Measurements from ENCODE around the gene CTNNBL1. TPM values are rescaled to one million over a fixed set of nuclear protein-coding genes. Genes with fewer than 3 reads are reported as not detected.

The CTNNBL1 gene
- total and polyA plus RNA-seq, 2 donors (not counting 3 experiments of a cell fraction or from before 2014, with no cell fraction given) = 20.8 to 60.2 TPM

DNA sequence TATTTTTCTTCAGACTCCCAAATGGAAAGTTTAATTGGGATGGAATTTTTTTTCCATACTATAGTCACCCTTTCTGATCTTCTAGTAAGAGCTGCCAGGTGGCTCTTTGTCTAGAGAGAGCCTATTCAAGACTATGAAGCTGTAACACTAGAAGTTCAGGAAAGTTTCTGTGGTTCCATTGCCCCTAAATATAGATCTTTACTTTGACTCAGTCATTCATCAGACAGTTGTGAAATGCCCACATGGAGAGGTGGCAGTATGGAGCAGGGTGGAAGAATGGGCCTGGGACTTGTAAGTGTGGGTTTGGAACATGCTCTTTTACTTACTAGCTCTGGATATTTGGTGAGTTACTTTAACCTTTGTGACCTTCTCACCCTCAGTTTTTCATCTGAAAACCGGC is 87.8 kb downstream of the CTNNBL1 start:
- BruUV-seq (replicated peaks) = no TSS peak
- Histone ChIP-seq H3K9ac (replicated peaks; ENCODE audit: extremely low read depth, insufficient read depth, low read length) (no peak overlapping the region), H3K36me3 (ENCODE audit: control insufficient read depth in 2 of 2, extremely low read depth in 1 of 2, insufficient read depth in 2 of 2, low read length in 2 of 2) (peaks cover 0 to 5% of the 10 kb centered on the region in 2 experiments), H3K27ac (ENCODE audit: insufficient read depth, low read depth, low read length) (no peak overlapping the region), H4K20me1 (replicated peaks; ENCODE audit: control insufficient read depth, extremely low read depth, insufficient read depth, low read length) (no peaks in the 10 kb centered on the region), H3K27me3 (ENCODE audit: control insufficient read depth in 2 of 2, insufficient read depth in 2 of 2, low read length in 2 of 2) (no peaks in the 10 kb centered on the region), H3K9me1 (replicated peaks; ENCODE audit: control insufficient read depth, extremely low read depth, insufficient read depth, low read length) (no peaks in the 10 kb centered on the region), H3K79me2 (ENCODE audit: control insufficient read depth, insufficient read depth, low read length) (no peaks in the 10 kb centered on the region), H2AFZ (ENCODE audit: low read depth, low read length) (no peak overlapping the region), H3K4me3 (replicated peaks in 1 of 3; ENCODE audit: insufficient read depth in 1 of 3, low read depth in 1 of 3, low read length in 3 of 3) (no peak overlapping the region), H3K4me2 (ENCODE audit: insufficient read depth, low read length) (no peak overlapping the region), H3K4me1 (ENCODE audit: control insufficient read depth, extremely low read depth, insufficient read depth, low read length) (no peaks in the 10 kb centered on the region), H3K9me3 (replicated peaks; ENCODE audit: control insufficient read depth, insufficient read depth, low read length) (no peaks in the 10 kb centered on the region)
- DNase-seq (ENCODE audit: low read depth, low spot score) (no peak), FAIRE-seq (no peak)
- no peak for TF ChIP-seq JUN (IDR thresholded peaks at IDR 0.05; ENCODE audit: borderline replicate concordance, insufficient read depth, insufficient read length, low read depth)
- dilution Hi-C loops (cut with MboI; ENCODE audit: extremely low pct_ligation_motif_present, low sequenced_read_pairs) (no loop called here), intact Hi-C loops (cut with micrococcal nuclease) (no loop called here)
- ChIA-PET POLR2A (no interaction called here), CTCF (interaction anchor here (1.7 kb wide), 1 partner anchor 12 kb away, joined by 3 read pairs; no protein-coding TSS in a partner anchor)

DNA sequence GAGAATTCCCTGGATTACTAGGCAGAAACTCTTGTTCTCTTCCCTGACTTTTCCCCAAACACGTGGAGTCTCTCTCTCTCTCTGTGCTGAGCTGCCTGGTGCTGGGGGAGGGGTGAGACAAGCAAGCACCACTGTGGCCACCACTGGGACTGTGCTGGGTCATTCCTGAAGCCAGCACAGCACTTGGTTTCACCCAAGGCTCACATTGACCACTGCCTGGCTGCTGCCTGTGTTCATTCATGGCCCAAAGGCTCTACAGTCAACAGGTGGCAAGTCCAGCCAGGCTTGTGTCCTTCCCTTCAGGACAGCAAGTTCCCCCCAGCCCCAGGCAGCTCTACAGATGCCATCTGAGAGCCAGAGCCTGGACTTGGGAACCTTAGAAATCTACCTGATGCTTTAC is 92.2 kb downstream of the CTNNBL1 start:
- dilution Hi-C loops (cut with MboI; ENCODE audit: extremely low pct_ligation_motif_present, low sequenced_read_pairs) = no loop called here
- Histone ChIP-seq H3K9me1 (replicated peaks; ENCODE audit: control insufficient read depth, extremely low read depth, insufficient read depth, low read length) (no peaks in the 10 kb centered on the region), H2AFZ (ENCODE audit: low read depth, low read length) (no peak overlapping the region), H3K79me2 (ENCODE audit: control insufficient read depth, insufficient read depth, low read length) (no peaks in the 10 kb centered on the region), H3K9ac (replicated peaks; ENCODE audit: extremely low read depth, insufficient read depth, low read length) (no peak overlapping the region), H3K27ac (ENCODE audit: insufficient read depth, low read depth, low read length) (no peak overlapping the region), H4K20me1 (replicated peaks; ENCODE audit: control insufficient read depth, extremely low read depth, insufficient read depth, low read length) (no peaks in the 10 kb centered on the region), H3K36me3 (ENCODE audit: control insufficient read depth in 2 of 2, extremely low read depth in 1 of 2, insufficient read depth in 2 of 2, low read length in 2 of 2) (peaks cover 2 to 4% of the 10 kb centered on the region in 2 experiments), H3K27me3 (ENCODE audit: control insufficient read depth in 2 of 2, insufficient read depth in 2 of 2, low read length in 2 of 2) (no peaks in the 10 kb centered on the region), H3K9me3 (replicated peaks; ENCODE audit: control insufficient read depth, insufficient read depth, low read length) (no peaks in the 10 kb centered on the region), H3K4me1 (ENCODE audit: control insufficient read depth, extremely low read depth, insufficient read depth, low read length) (no peaks in the 10 kb centered on the region), H3K4me2 (ENCODE audit: insufficient read depth, low read length) (no peak overlapping the region), H3K4me3 (replicated peaks in 1 of 3; ENCODE audit: insufficient read depth in 1 of 3, low read depth in 1 of 3, low read length in 3 of 3) (no peak overlapping the region)
- TF ChIP-seq, protein P1, sequence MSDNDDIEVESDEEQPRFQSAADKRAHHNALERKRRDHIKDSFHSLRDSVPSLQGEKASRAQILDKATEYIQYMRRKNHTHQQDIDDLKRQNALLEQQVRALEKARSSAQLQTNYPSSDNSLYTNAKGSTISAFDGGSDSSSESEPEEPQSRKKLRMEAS (IDR thresholded peaks at IDR 0.05; ENCODE audit: insufficient read depth, insufficient read length) = no peak
- TF ChIP-seq MYC (IDR thresholded peaks at IDR 0.05; ENCODE audit: low read depth, low read length) = no peak
- TF ChIP-seq POLR2AphosphoS5 (IDR thresholded peaks at IDR 0.05; ENCODE audit: insufficient read depth, low read depth, low read length) = no peak
- no peak for TF ChIP-seq GATA2 (IDR thresholded peaks at IDR 0.05; ENCODE audit: insufficient read depth, insufficient read length, low read depth, low read length)
- TF ChIP-seq FOS (IDR thresholded peaks at IDR 0.05; ENCODE audit: borderline replicate concordance, insufficient read depth, low read length) = no peak
- TF ChIP-seq POLR2A (IDR thresholded peaks at IDR 0.05; ENCODE audit: low read depth, low read length) = no peak
- TF ChIP-seq EZH2 (IDR thresholded peaks at IDR 0.05; ENCODE audit: borderline replicate concordance, low read depth, low read length, severe bottlenecking) = no peak
- TF ChIP-seq, protein P2, sequence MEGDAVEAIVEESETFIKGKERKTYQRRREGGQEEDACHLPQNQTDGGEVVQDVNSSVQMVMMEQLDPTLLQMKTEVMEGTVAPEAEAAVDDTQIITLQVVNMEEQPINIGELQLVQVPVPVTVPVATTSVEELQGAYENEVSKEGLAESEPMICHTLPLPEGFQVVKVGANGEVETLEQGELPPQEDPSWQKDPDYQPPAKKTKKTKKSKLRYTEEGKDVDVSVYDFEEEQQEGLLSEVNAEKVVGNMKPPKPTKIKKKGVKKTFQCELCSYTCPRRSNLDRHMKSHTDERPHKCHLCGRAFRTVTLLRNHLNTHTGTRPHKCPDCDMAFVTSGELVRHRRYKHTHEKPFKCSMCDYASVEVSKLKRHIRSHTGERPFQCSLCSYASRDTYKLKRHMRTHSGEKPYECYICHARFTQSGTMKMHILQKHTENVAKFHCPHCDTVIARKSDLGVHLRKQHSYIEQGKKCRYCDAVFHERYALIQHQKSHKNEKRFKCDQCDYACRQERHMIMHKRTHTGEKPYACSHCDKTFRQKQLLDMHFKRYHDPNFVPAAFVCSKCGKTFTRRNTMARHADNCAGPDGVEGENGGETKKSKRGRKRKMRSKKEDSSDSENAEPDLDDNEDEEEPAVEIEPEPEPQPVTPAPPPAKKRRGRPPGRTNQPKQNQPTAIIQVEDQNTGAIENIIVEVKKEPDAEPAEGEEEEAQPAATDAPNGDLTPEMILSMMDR (IDR thresholded peaks at IDR 0.05; ENCODE audit: extremely low read depth in 1 of 2, insufficient read depth in 1 of 2, low read depth in 1 of 2, low read length in 2 of 2) = no peak
- no peak for TF ChIP-seq JUN (IDR thresholded peaks at IDR 0.05; ENCODE audit: borderline replicate concordance, insufficient read depth, insufficient read length, low read depth)
- intact Hi-C loops (cut with micrococcal nuclease) = no loop called here
- FAIRE-seq (no peak), DNase-seq (ENCODE audit: low read depth, low spot score) (no peak)
- ChIA-PET POLR2A (no interaction called here), CTCF (no interaction called here)
- BruUV-seq (replicated peaks) = no TSS peak
